NCI-H446 (cell line): Measurements from ENCODE around the gene NFASC.

Experiments
- DNase-seq, 2 experiments: peaks; one replicate each; lab custom pipeline; 2025; lab: John Stamatoyannopoulos, UW

Gene NFASC

GRCh38 chr1:205041998-205042910 is 171.6 kb downstream of the NFASC start:
- DNase-seq, result peak; percentile 76 to 85

GRCh38 chr1:205042911-205043806 is 172.5 kb downstream of the NFASC start, which contains the start of gene CNTN2:
TSS of gene CNTN2 (plus strand) at chr1:205043212. CDS start at chr1:205053186, 9,974 bp downstream.
- DNase-seq, result no peak

GRCh38 chr1:205043866-205044265 is 173.2 kb downstream of the NFASC start:
- no peak for DNase-seq

- DNase-seq, result no peak
Observed at GRCh38 chr1:205044741-205045140, 174.1 kb downstream of the NFASC start.

- no peak for DNase-seq
Observed at GRCh38 chr1:205045146-205045545, 174.5 kb downstream of the NFASC start.

- no peak for DNase-seq
Observed at GRCh38 chr1:205046870-205047269, 176.2 kb downstream of the NFASC start.

GRCh38 chr1:205047764-205048231 is 177.1 kb downstream of the NFASC start:
- no peak for DNase-seq

- DNase-seq, result peak; percentile 92 to 98
Observed at GRCh38 chr1:205048382-205048781, 177.7 kb downstream of the NFASC start.

GRCh38 chr1:205049479-205049878 is 178.8 kb downstream of the NFASC start:
- peak; percentile 83 to 96 for DNase-seq

GRCh38 chr1:205052690-205053089 is 182.0 kb downstream of the NFASC start:
- no peak for DNase-seq

GRCh38 chr1:205053296-205053695 is 182.6 kb downstream of the NFASC start:
- no peak for DNase-seq

GRCh38 chr1:205054013-205054412 is 183.4 kb downstream of the NFASC start:
- DNase-seq, result no peak

- DNase-seq, result no peak
Observed at GRCh38 chr1:205056188-205056611, 185.5 kb downstream of the NFASC start.

- no peak for DNase-seq
Observed at GRCh38 chr1:205056956-205057568, 186.4 kb downstream of the NFASC start.

- DNase-seq, result no peak
Observed at GRCh38 chr1:205057808-205058575, 187.3 kb downstream of the NFASC start.

- DNase-seq, result no peak
Observed at GRCh38 chr1:205058853-205059252, 188.2 kb downstream of the NFASC start.

- DNase-seq, result no peak
Observed at GRCh38 chr1:205059660-205060059, 189.0 kb downstream of the NFASC start.

GRCh38 chr1:205060746-205061145 is 190.1 kb downstream of the NFASC start:
- DNase-seq, result no peak

- DNase-seq, result no peak
Observed at GRCh38 chr1:205061227-205061626, 190.6 kb downstream of the NFASC start.

GRCh38 chr1:205061665-205062069 is 191.0 kb downstream of the NFASC start:
- peak; percentile 85 to 93 for DNase-seq

- no peak for DNase-seq
Observed at GRCh38 chr1:205062319-205062718, 191.7 kb downstream of the NFASC start.
